T-helper 1 cell (primary cell): ENCODE measurements around the gene TMA7B.

Experiments used
- DNase-seq, 5 donors: peaks; one replicate each; pipeline ENCODE4 v3.0.0-alpha.2; 2012 to 2020

The TMA7B gene

GRCh38 chr22:39954584-39955055 lies 5.6 kb upstream of the TMA7B start:
- peak in 1 of 5 donors; percentile 32 for DNase-seq

- no peak for DNase-seq
Observed at GRCh38 chr22:39955675-39956074, 4.5 kb upstream of the TMA7B start.

GRCh38 chr22:39956932-39957664 lies 3.1 kb upstream of the TMA7B start:
- no peak for DNase-seq

GRCh38 chr22:39958009-39958711 lies 2.0 kb upstream of the TMA7B start:
- no peak for DNase-seq

- no peak for DNase-seq
Observed at GRCh38 chr22:39958949-39959639, 1.1 kb upstream of the TMA7B start.

- DNase-seq, result peak in 4 of 5 donors; percentile 8 to 95 (median 16)
Observed at GRCh38 chr22:39960791-39961746, 872 bp downstream of the TMA7B start.

- DNase-seq, result no peak
Observed at GRCh38 chr22:39962071-39962470, 1.9 kb downstream of the TMA7B start.

- no peak for DNase-seq
Observed at GRCh38 chr22:39965748-39966147, 5.6 kb downstream of the TMA7B start.

- DNase-seq, result no peak
Observed at GRCh38 chr22:39966470-39966869, 6.3 kb downstream of the TMA7B start.

GRCh38 chr22:39967103-39967829 lies 7.1 kb downstream of the TMA7B start:
- DNase-seq, result no peak

- no peak for DNase-seq
Observed at GRCh38 chr22:39967996-39968972, 8.1 kb downstream of the TMA7B start.

- DNase-seq, result no peak
Observed at GRCh38 chr22:39970742-39971141, 10.5 kb downstream of the TMA7B start.

GRCh38 chr22:39972641-39973040 lies 12.4 kb downstream of the TMA7B start:
- DNase-seq, result no peak

GRCh38 chr22:39973656-39974055 lies 13.5 kb downstream of the TMA7B start:
- no peak for DNase-seq

- no peak for DNase-seq
Observed at GRCh38 chr22:39974065-39974464, 13.9 kb downstream of the TMA7B start.

GRCh38 chr22:39979048-39979447 lies 18.9 kb downstream of the TMA7B start:
- no peak for DNase-seq

GRCh38 chr22:39979458-39979857 lies 19.3 kb downstream of the TMA7B start:
- DNase-seq, result no peak

- no peak for DNase-seq
Observed at GRCh38 chr22:39980596-39980995, 20.4 kb downstream of the TMA7B start.

- no peak for DNase-seq
Observed at GRCh38 chr22:39983346-39983745, 23.1 kb downstream of the TMA7B start.

GRCh38 chr22:39984006-39984405 lies 23.8 kb downstream of the TMA7B start:
- DNase-seq, result no peak
